ENCODE results near the gene GPBP1. TPM values are rescaled to one million over a fixed set of nuclear protein-coding genes. Genes with fewer than 3 reads are reported as not detected.
A peak's percentile ranks its signal among the peaks of the same experiment; 100 is the strongest.

Gene GPBP1
- total RNA-seq, 1 experiment from 2014 or later: 105 TPM

GRCh38 chr5:57216714-57217113 is 42.9 kb downstream of the GPBP1 start:
- peak overlapping the region; percentile 66 for H3K27ac Mint-ChIP-seq (ENCODE audit: unreplicated experiment)
- intact Hi-C loops (cut with micrococcal nuclease; ENCODE audit: unreplicated experiment): no loop called here
- DNase-seq: no peak

GRCh38 chr5:57219386-57219785 is 45.5 kb downstream of the GPBP1 start:
- CTCF ChIA-PET: interaction anchor here (0.6 to 1.1 kb wide), 4 partner anchors 81 to 630 kb away, joined by 4 to 5 read pairs (median 4); no protein-coding TSS in a partner anchor
- BruUV-seq (replicated peaks): no TSS peak
- Mint-ChIP-seq H3K4me3 (ENCODE audit: low read depth, unreplicated experiment) (no peak overlapping the region), H3K27ac (ENCODE audit: unreplicated experiment) (no peak overlapping the region), H3K9me3 (ENCODE audit: low read depth, unreplicated experiment) (no peaks in the 10 kb centered on the region), H3K27me3 (ENCODE audit: unreplicated experiment) (no peaks in the 10 kb centered on the region), H3K36me3 (ENCODE audit: insufficient read depth, unreplicated experiment) (peaks cover 39% of the 10 kb centered on the region), H3K4me1 (ENCODE audit: low read depth, unreplicated experiment) (peaks cover 23% of the 10 kb centered on the region)
- no peak for TF ChIP-seq CTCF (IDR thresholded peaks at IDR 0.05; ENCODE audit: unreplicated experiment)
- intact Hi-C loops (cut with micrococcal nuclease; ENCODE audit: unreplicated experiment): no loop called here
- DNase-seq: peak; percentile 25

More at GRCh38 chr5:57216714-57217113, 42.9 kb downstream of the GPBP1 start:
- no peaks in the 10 kb centered on the region for H3K27me3 Mint-ChIP-seq (ENCODE audit: unreplicated experiment)
- CTCF ChIA-PET: no interaction called here
- H3K36me3 Mint-ChIP-seq (ENCODE audit: insufficient read depth, unreplicated experiment): peaks cover 45% of the 10 kb centered on the region
- peaks cover 23% of the 10 kb centered on the region for H3K4me1 Mint-ChIP-seq (ENCODE audit: low read depth, unreplicated experiment)
- no peak overlapping the region for H3K4me3 Mint-ChIP-seq (ENCODE audit: low read depth, unreplicated experiment)
- H3K9me3 Mint-ChIP-seq (ENCODE audit: low read depth, unreplicated experiment): no peaks in the 10 kb centered on the region
- BruUV-seq (replicated peaks): no TSS peak
- no peak for TF ChIP-seq CTCF (IDR thresholded peaks at IDR 0.05; ENCODE audit: unreplicated experiment)

- H3K4me1 Mint-ChIP-seq (ENCODE audit: low read depth, unreplicated experiment): peaks cover 11% of the 10 kb centered on the region
- peaks cover 36% of the 10 kb centered on the region for H3K36me3 Mint-ChIP-seq (ENCODE audit: insufficient read depth, unreplicated experiment)
- DNase-seq: peak; percentile 63
- H3K27me3 Mint-ChIP-seq (ENCODE audit: unreplicated experiment): no peaks in the 10 kb centered on the region
- BruUV-seq (replicated peaks): no TSS peak
- intact Hi-C loops (cut with micrococcal nuclease; ENCODE audit: unreplicated experiment): loop anchor here (2.0 kb wide), 2 partner anchors 82 to 320 kb away; no protein-coding TSS in a partner anchor
- CTCF ChIA-PET: no interaction called here
- TF ChIP-seq CTCF (IDR thresholded peaks at IDR 0.05; ENCODE audit: unreplicated experiment): peak; percentile 78
- H3K27ac Mint-ChIP-seq (ENCODE audit: unreplicated experiment): no peak overlapping the region
- H3K4me3 Mint-ChIP-seq (ENCODE audit: low read depth, unreplicated experiment): no peak overlapping the region
- no peaks in the 10 kb centered on the region for H3K9me3 Mint-ChIP-seq (ENCODE audit: low read depth, unreplicated experiment)
Observed at GRCh38 chr5:57221049-57221568, 47.2 kb downstream of the GPBP1 start.

- TF ChIP-seq CTCF (IDR thresholded peaks at IDR 0.05; ENCODE audit: unreplicated experiment): no peak
- peaks cover 2% of the 10 kb centered on the region for H3K9me3 Mint-ChIP-seq (ENCODE audit: low read depth, unreplicated experiment)
- no TSS peak for BruUV-seq (replicated peaks)
- no peak for DNase-seq
- H3K27ac Mint-ChIP-seq (ENCODE audit: unreplicated experiment): no peak overlapping the region
- intact Hi-C loops (cut with micrococcal nuclease; ENCODE audit: unreplicated experiment): no loop called here
- CTCF ChIA-PET: no interaction called here
- H3K36me3 Mint-ChIP-seq (ENCODE audit: insufficient read depth, unreplicated experiment): peaks cover 33% of the 10 kb centered on the region
- H3K4me1 Mint-ChIP-seq (ENCODE audit: low read depth, unreplicated experiment): no peaks in the 10 kb centered on the region
- no peak overlapping the region for H3K4me3 Mint-ChIP-seq (ENCODE audit: low read depth, unreplicated experiment)
- H3K27me3 Mint-ChIP-seq (ENCODE audit: unreplicated experiment): no peaks in the 10 kb centered on the region
Observed at GRCh38 chr5:57225553-57225952, 51.7 kb downstream of the GPBP1 start.

Measured in Calu3 (cell line).